OCI-LY7 (cell line): ENCODE measurements around the gene RXRA. TPM values are rescaled to one million over a fixed set of nuclear protein-coding genes. Genes with fewer than 3 reads are reported as not detected.

Experiments
- BruUV-seq: library from RNA; stranded (reverse); fragments of 400-500 nt; replicated peaks from 2 replicates; lab custom pipeline; 2021; lab: Mats Ljungman, UMichigan
- CTCF ChIA-PET: fragments of 300-600 bp; sonication (Branson Sonifier 250); formaldehyde crosslinking; loops from one replicate; lab custom pipeline; 2022; ENCODE audit warnings: antibody characterized with exemption; ENCODE audit not compliant: unreplicated experiment; lab: Charles Lee
- POLR2A ChIA-PET: fragments of 300-600 bp; sonication (Branson Sonifier 250); formaldehyde crosslinking; loops from one replicate; lab custom pipeline; 2022; ENCODE audit warnings: antibody characterized with exemption; lab: Charles Lee
- DNase-seq: peaks from one replicate; pipeline ENCODE4 v3.0.0-alpha.2; 2015; ENCODE audit warnings: low spot score
- H2AFZ ChIP-seq: fragments of 200-600 bp; sonication (generic), shearing (Covaris generic); 2 replicates; pipeline ENCODE4 v1.6.1; 2014; ENCODE audit warnings: mild to moderate bottlenecking, antibody characterized with exemption, low read length, moderate library complexity
- H3K27ac ChIP-seq: fragments of 200-600 bp; sonication (generic); 2 replicates; pipeline ENCODE4 v1.5.1; 2014; ENCODE audit warnings: mixed run types, low read depth, mild to moderate bottlenecking, moderate library complexity, low read length, inconsistent platforms; ENCODE audit not compliant: poor library complexity, severe bottlenecking
- H3K36me3 ChIP-seq: fragments of 200-600 bp; sonication (generic); 2 replicates; pipeline ENCODE4 v1.6.1; 2014; ENCODE audit warnings: mild to moderate bottlenecking, antibody characterized with exemption, low read length, moderate library complexity, mixed read lengths; ENCODE audit not compliant: insufficient read depth
- H3K4me1 ChIP-seq: fragments of 200-600 bp; sonication (generic); 2 replicates; pipeline ENCODE4 v1.5.1; 2014; ENCODE audit warnings: mild to moderate bottlenecking, low read length; ENCODE audit not compliant: insufficient read depth, poor library complexity, severe bottlenecking
- H3K4me2 ChIP-seq: fragments of 200-600 bp; sonication (generic); 2 replicates; pipeline ENCODE4 v1.6.1; 2014; ENCODE audit warnings: mild to moderate bottlenecking, low read length
- H3K4me3 ChIP-seq: fragments of 200-600 bp; sonication (generic); 2 replicates; pipeline ENCODE4 v1.5.1; 2014; ENCODE audit warnings: mild to moderate bottlenecking, low read depth, low read length; ENCODE audit not compliant: poor library complexity, severe bottlenecking
- H3K79me2 ChIP-seq: fragments of 200-600 bp; sonication (generic); 2 replicates; pipeline ENCODE4 v1.6.1; 2016; ENCODE audit warnings: low read depth, mild to moderate bottlenecking, low read length, moderate library complexity, mixed read lengths; ENCODE audit not compliant: insufficient read depth
- H3K9me2 ChIP-seq: fragments of 200-600 bp; sonication (generic); 2 replicates; pipeline ENCODE4 v1.6.1; 2016; ENCODE audit warnings: mild to moderate bottlenecking, low read length, mixed read lengths; ENCODE audit not compliant: insufficient read depth
- H3K9me3 ChIP-seq: fragments of 200-600 bp; sonication (generic); 2 replicates; pipeline ENCODE4 v1.6.1; 2014; ENCODE audit warnings: mild to moderate bottlenecking, mixed run types, low read length, mixed read lengths
- H4K20me1 ChIP-seq: fragments of 200-600 bp; sonication (generic); 2 replicates; pipeline ENCODE4 v1.6.1; 2014; ENCODE audit warnings: mild to moderate bottlenecking, antibody characterized with exemption, low read length, moderate library complexity, mixed read lengths; ENCODE audit not compliant: insufficient read depth
- CTCF ChIP-seq: fragments of 200-600 bp; sonication (generic); conservative IDR thresholded peaks from 2 replicates; pipeline ENCODE4 v1.5.1; 2014; ENCODE audit warnings: mild to moderate bottlenecking, antibody characterized with exemption, low read length, moderate library complexity, mixed read lengths
- EZH2phosphoT487 ChIP-seq: fragments of 200-600 bp; sonication (generic); IDR thresholded peaks from 2 replicates; pipeline ENCODE4 v1.6.1; 2018; ENCODE audit warnings: low read depth, borderline replicate concordance, mild to moderate bottlenecking, mixed run types, antibody characterized with exemption, low read length, moderate library complexity, mixed read lengths
- intact Hi-C: fragments of 100-400 bp; cut with micrococcal nuclease; formaldehyde crosslinking; loops from one replicate; pipeline ENCODE4 v1.10.0; 2022; ENCODE audit not compliant: unreplicated experiment
- total RNA-seq, 2 experiments: library from RNA; depleted of rRNA in 1 of 2; stranded (reverse); fragments of >200 nt in 1 of 2; shearing (Covaris generic) in 1 of 2; gene quantifications; 2 replicates each; pipeline ENCODE4 v1.2.3, GENCODE V29; 2014 to 2022

RXRA gene
- total RNA-seq, 2 experiments from 2014 or later: 0.25 to 0.40 TPM

- Histone ChIP-seq H3K4me1 (no peaks in the 10 kb centered on the region), H2AFZ (no peak overlapping the region), H3K4me2 (no peak overlapping the region), H3K27ac (no peak overlapping the region), H4K20me1 (no peaks in the 10 kb centered on the region), H3K9me3 (no peaks in the 10 kb centered on the region), H3K4me3 (no peak overlapping the region), H3K9me2 (no peaks in the 10 kb centered on the region), H3K36me3 (no peaks in the 10 kb centered on the region), H3K79me2 (no peaks in the 10 kb centered on the region)
- no peak for DNase-seq
- CTCF ChIA-PET: no interaction called here
- POLR2A ChIA-PET: no interaction called here
- intact Hi-C loops: no loop called here
- no TSS peak for BruUV-seq
- TF ChIP-seq CTCF (no peak), EZH2phosphoT487 (no peak)
Measured at GRCh38 chr9:134355158-134355557, 28.9 kb downstream of the RXRA start.

- no peak overlapping the region for H3K4me2 ChIP-seq
- ChIA-PET CTCF (no interaction called here), POLR2A (no interaction called here)
- no peak overlapping the region for H2AFZ ChIP-seq
- no TSS peak for BruUV-seq
- H4K20me1 ChIP-seq: no peaks in the 10 kb centered on the region
- DNase-seq: no peak
- H3K36me3 ChIP-seq: no peaks in the 10 kb centered on the region
- no peak for TF ChIP-seq EZH2phosphoT487
- TF ChIP-seq CTCF: no peak
- no peaks in the 10 kb centered on the region for H3K4me1 ChIP-seq
- no peak overlapping the region for H3K4me3 ChIP-seq
- intact Hi-C loops: no loop called here
- H3K9me2 ChIP-seq: no peaks in the 10 kb centered on the region
- no peak overlapping the region for H3K27ac ChIP-seq
- no peaks in the 10 kb centered on the region for H3K79me2 ChIP-seq
- no peaks in the 10 kb centered on the region for H3K9me3 ChIP-seq
Measured at GRCh38 chr9:134355561-134356279, 29.5 kb downstream of the RXRA start.
